Glomerular visceral epithelial cell (primary cell): ENCODE measurements around the gene STXBP1.
A peak's percentile ranks its signal among the peaks of the same experiment; 100 is the strongest.
"Not testable (repeated sequence)": the region's sequence is repeated elsewhere in the genome, so short reads cannot be mapped to it uniquely, and the experiment has no call there.

ENCODE experiments used
- DNase-seq: peaks from one replicate; pipeline ENCODE4 v3.0.0-alpha.2; 2016; ENCODE audit errors: extremely low spot score

The STXBP1 gene

GRCh38 chr9:127614961-127615360 lies 2.9 kb downstream of the STXBP1 start:
- DNase-seq, result no peak

GRCh38 chr9:127621339-127621970 lies 9.4 kb downstream of the STXBP1 start:
- not testable (repeated sequence) for DNase-seq

GRCh38 chr9:127626752-127627493 lies 14.8 kb downstream of the STXBP1 start:
- no peak for DNase-seq

- DNase-seq, result no peak
Measured at GRCh38 chr9:127627494-127627855, 15.4 kb downstream of the STXBP1 start.

- DNase-seq, result no peak
Measured at GRCh38 chr9:127628758-127629467, 16.8 kb downstream of the STXBP1 start.

- DNase-seq, result no peak
Measured at GRCh38 chr9:127629468-127630081, 17.5 kb downstream of the STXBP1 start.

- DNase-seq, result no peak
Measured at GRCh38 chr9:127633216-127633862, 21.3 kb downstream of the STXBP1 start.

GRCh38 chr9:127634021-127634420 lies 21.9 kb downstream of the STXBP1 start:
- no peak for DNase-seq

GRCh38 chr9:127634698-127635097 lies 22.6 kb downstream of the STXBP1 start:
- no peak for DNase-seq

- DNase-seq, result no peak
Measured at GRCh38 chr9:127635201-127635735, 23.2 kb downstream of the STXBP1 start.

- DNase-seq, result peak; percentile 38
Measured at GRCh38 chr9:127637322-127637847, 25.3 kb downstream of the STXBP1 start.

- no peak for DNase-seq
Measured at GRCh38 chr9:127640908-127641545, 28.9 kb downstream of the STXBP1 start.

- peak; percentile 6 for DNase-seq
Measured at GRCh38 chr9:127642082-127642740, 30.1 kb downstream of the STXBP1 start.

- peak; percentile 15 for DNase-seq
Measured at GRCh38 chr9:127644146-127644827, 32.2 kb downstream of the STXBP1 start.

- no peak for DNase-seq
Measured at GRCh38 chr9:127644943-127645342, 32.9 kb downstream of the STXBP1 start.

GRCh38 chr9:127647451-127647850 lies 35.4 kb downstream of the STXBP1 start:
- no peak for DNase-seq

GRCh38 chr9:127650518-127650917 lies 38.4 kb downstream of the STXBP1 start:
- DNase-seq, result no peak

- no peak for DNase-seq
Measured at GRCh38 chr9:127651697-127652610, 39.9 kb downstream of the STXBP1 start.

GRCh38 chr9:127652733-127653132 lies 40.7 kb downstream of the STXBP1 start:
- no peak for DNase-seq
